IPS-20b (cell line): ENCODE results near the gene NLRC5.
A peak's percentile ranks its signal among the peaks of the same experiment; 100 is the strongest.

Experiments used
- H3K27ac ChIP-seq: one replicate; pipeline ENCODE4 v1.5.1; 2013; ENCODE audit warnings: low read length
- H3K27me3 ChIP-seq: 2 replicates; pipeline ENCODE4 v1.6.1; 2013; ENCODE audit warnings: mild to moderate bottlenecking, low read length, inconsistent platforms; ENCODE audit not compliant: insufficient read depth
- H3K36me3 ChIP-seq: 2 replicates; pipeline ENCODE4 v1.6.1; 2013; ENCODE audit warnings: low read depth, mild to moderate bottlenecking, inconsistent platforms, low read length, moderate library complexity; ENCODE audit not compliant: insufficient read depth
- H3K4me1 ChIP-seq: 2 replicates; pipeline ENCODE4 v1.6.1; 2013; ENCODE audit warnings: mild to moderate bottlenecking, control low read depth, inconsistent platforms, low read length, moderate library complexity; ENCODE audit not compliant: insufficient read depth
- H3K4me3 ChIP-seq: 2 replicates; pipeline ENCODE4 v1.5.1; 2013; ENCODE audit warnings: mild to moderate bottlenecking, low read length, inconsistent platforms
- H3K9ac ChIP-seq: 2 replicates; pipeline ENCODE4 v1.6.1; 2013; ENCODE audit warnings: low read depth, mild to moderate bottlenecking, inconsistent platforms, low read length, moderate library complexity
- H3K9me3 ChIP-seq: 2 replicates; pipeline ENCODE4 v1.6.1; 2013; ENCODE audit warnings: mild to moderate bottlenecking, low read depth, low read length, inconsistent platforms; ENCODE audit not compliant: insufficient read depth

Gene NLRC5

DNA sequence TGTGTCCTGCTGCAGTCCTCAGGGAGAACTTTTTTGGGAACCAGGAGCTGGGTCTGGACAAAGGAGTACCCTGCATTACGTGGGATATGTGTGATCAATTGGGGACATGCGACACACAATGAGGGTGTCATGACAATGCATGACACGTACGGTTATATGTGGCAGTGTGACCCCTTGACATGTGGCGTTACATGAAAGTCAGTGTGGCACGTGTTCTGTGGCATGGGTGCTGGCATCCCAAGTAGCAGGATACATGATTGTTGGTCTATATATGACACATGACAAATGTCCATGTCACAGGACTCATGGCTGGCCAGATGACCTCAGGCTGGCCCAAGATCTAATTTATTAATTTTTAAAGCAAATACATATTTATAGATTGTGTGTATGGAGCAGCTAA, 93.3 kb downstream of the NLRC5 start:
- Histone ChIP-seq H3K9me3 (no peaks in the 10 kb centered on the region), H3K4me3 (no peak overlapping the region), H3K27ac (no peak overlapping the region), H3K36me3 (no peaks in the 10 kb centered on the region), H3K9ac (no peak overlapping the region), H3K4me1 (no peaks in the 10 kb centered on the region), H3K27me3 (no peaks in the 10 kb centered on the region)

GRCh38 chr16:57083485-57084126, 94.2 kb downstream of the NLRC5 start:
- H3K9ac ChIP-seq = no peak overlapping the region
- no peaks in the 10 kb centered on the region for H3K36me3 ChIP-seq
- H3K4me3 ChIP-seq = no peak overlapping the region
- no peaks in the 10 kb centered on the region for H3K9me3 ChIP-seq
- no peaks in the 10 kb centered on the region for H3K4me1 ChIP-seq
- no peak overlapping the region for H3K27ac ChIP-seq
- no peaks in the 10 kb centered on the region for H3K27me3 ChIP-seq

- no peak overlapping the region for H3K4me3 ChIP-seq
- H3K36me3 ChIP-seq = no peaks in the 10 kb centered on the region
- H3K9ac ChIP-seq = no peak overlapping the region
- H3K27me3 ChIP-seq = no peaks in the 10 kb centered on the region; the same call in 1 of the 2 replicates
- no peaks in the 10 kb centered on the region for H3K9me3 ChIP-seq
- H3K27ac ChIP-seq = no peak overlapping the region
- H3K4me1 ChIP-seq = no peaks in the 10 kb centered on the region
These were observed 95.0 kb downstream of the NLRC5 start for GRCh38 chr16:57084257-57084770.

DNA sequence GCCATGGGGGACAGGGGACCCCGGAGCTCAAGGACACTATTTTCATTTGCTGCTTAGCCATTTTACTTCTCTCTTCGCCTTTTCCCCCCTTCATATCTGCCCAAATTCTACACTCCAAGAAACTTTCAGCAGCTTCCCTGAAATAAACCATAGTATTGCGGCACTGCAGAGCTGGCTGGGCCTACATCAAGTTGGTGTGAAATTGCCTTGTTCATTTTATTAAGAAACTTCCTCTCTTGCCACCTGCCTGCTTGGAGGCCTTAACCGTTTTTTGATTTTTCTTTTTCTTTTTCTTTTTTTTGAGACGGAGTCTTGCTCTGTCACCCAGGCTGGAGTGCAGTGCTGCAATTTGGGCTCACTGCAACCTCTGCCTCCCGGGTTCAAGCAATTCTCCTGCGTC, 95.6 kb downstream of the NLRC5 start:
- H3K9me3 ChIP-seq = no peaks in the 10 kb centered on the region
- no peaks in the 10 kb centered on the region for H3K4me1 ChIP-seq
- no peak overlapping the region for H3K27ac ChIP-seq
- H3K36me3 ChIP-seq = no peaks in the 10 kb centered on the region
- no peaks in the 10 kb centered on the region; the same call in 1 of the 2 replicates for H3K27me3 ChIP-seq
- no peak overlapping the region for H3K4me3 ChIP-seq
- H3K9ac ChIP-seq = no peak overlapping the region

DNA sequence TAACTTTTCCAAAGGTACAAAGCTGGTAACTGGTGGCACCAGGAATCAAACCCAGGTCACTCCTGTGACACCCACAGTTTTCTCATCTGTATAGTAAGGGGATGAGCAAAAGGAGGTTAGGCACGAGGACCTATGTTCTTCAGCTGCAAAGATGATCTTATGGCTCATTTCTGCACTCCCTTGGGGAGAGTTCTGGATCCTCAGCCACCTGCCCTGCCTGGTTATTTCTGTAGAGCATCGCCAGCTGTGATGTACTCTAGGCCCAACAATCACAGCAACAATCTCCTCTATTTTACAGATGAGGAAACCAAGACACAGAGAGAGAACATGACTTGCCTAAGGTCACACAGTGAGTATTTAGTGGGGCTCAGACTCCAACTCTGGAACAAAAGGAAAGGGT, 97.6 kb downstream of the NLRC5 start:
- Histone ChIP-seq H3K4me3 (no peak overlapping the region), H3K27ac (no peak overlapping the region), H3K36me3 (no peaks in the 10 kb centered on the region), H3K4me1 (no peaks in the 10 kb centered on the region; the same call in 1 of the 2 replicates), H3K27me3 (peaks cover 16% of the 10 kb centered on the region), H3K9me3 (no peaks in the 10 kb centered on the region), H3K9ac (no peak overlapping the region)

DNA sequence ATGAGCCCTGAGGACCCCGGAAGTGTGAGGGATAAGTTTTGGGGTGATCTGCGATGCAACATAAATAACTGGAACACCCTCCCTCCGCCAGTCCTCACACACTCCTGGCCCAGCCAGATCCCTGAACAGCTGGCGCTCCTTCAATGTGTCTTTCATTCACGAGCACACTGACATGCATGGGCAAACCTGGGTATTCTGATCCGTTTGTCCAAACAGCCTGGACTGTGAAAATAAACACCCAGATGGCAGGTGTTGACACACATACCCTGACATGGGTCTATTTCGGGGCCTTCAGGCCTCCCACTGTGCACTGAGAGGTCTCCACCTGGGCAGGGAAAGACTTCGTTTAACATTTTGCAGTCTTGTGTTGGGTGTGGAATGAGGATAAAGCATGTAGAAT, 100.0 kb downstream of the NLRC5 start:
- Histone ChIP-seq H3K36me3 (no peaks in the 10 kb centered on the region), H3K4me1 (peaks cover 3% of the 10 kb centered on the region; the same call in 1 of the 2 replicates), H3K27ac (no peak overlapping the region), H3K9ac (no peak overlapping the region), H3K4me3 (no peak overlapping the region), H3K27me3 (peaks cover 33% of the 10 kb centered on the region), H3K9me3 (no peaks in the 10 kb centered on the region)

DNA sequence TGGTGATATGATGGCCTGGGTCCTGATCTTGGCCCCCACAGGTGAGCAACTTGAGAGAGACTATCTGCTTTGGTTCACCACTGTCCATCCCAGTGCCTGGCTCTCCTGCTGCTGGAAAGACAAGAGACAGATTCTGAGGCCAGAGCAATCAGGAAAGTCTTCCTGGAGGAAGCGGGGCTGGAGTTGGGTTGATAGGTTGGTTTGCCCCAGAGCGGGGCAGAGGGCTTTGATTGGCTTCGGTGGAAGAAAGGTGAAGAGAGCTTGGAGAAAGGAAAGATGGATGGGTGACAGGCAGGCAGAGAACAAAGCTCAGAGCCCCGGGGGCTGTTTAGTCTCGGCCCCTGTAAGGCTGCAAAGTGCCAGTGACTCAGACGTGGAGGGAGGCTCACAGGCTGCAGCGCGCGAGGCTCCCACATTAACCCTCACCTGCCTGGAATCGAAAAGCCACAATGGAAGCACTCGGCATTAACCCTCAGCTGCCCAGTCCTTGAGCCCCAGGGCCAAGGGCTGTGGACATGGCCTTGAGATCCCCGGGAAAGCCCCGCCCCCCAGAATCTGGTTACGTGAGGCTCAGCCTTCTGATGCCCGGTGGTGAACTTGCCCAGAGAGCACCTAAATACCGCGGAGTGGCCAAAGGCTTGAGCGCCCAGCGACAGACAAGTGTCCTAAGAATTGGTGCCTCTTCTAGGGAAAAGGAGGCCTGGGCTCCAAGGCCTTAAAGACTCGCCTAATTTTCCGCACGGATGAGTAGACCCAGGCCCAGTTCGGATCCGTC, 102.0 kb downstream of the NLRC5 start:
- Histone ChIP-seq H3K4me1 (peaks cover 3% of the 10 kb centered on the region; the same call in 1 of the 2 replicates), H3K36me3 (no peaks in the 10 kb centered on the region), H3K27me3 (peaks cover 39% of the 10 kb centered on the region), H3K9ac (peak overlapping the region; percentile 64; the same call in 1 of the 2 replicates), H3K27ac (no peak overlapping the region), H3K9me3 (no peaks in the 10 kb centered on the region), H3K4me3 (peak overlapping the region; percentile 86)

- peak within 1 kb of the TSS; percentile 64; the same call in 1 of the 2 replicates for H3K9ac ChIP-seq
- no peaks in the 10 kb centered on the region for H3K9me3 ChIP-seq
- H3K27me3 ChIP-seq = peaks cover 39% of the 10 kb centered on the region
- H3K27ac ChIP-seq = no peak within 1 kb of the TSS
- H3K4me1 ChIP-seq = peaks cover 3% of the 10 kb centered on the region; the same call in 1 of the 2 replicates
- H3K36me3 ChIP-seq = no peaks in the 10 kb centered on the region
- peak within 1 kb of the TSS; percentile 86 for H3K4me3 ChIP-seq
These were observed 102.8 kb downstream of the NLRC5 start, which contains the start of gene CPNE2 for GRCh38 chr16:57091975-57092785. CPNE2 (plus strand) TSS chr16:57092583; CDS start chr16:57110743, 18,160 bp downstream.

- Histone ChIP-seq H3K27ac (no peak overlapping the region), H3K36me3 (no peaks in the 10 kb centered on the region), H3K4me3 (peak overlapping the region; percentile 54; the same call in 1 of the 2 replicates), H3K9ac (no peak overlapping the region; the same call in 1 of the 2 replicates), H3K27me3 (peaks cover 39% of the 10 kb centered on the region), H3K9me3 (no peaks in the 10 kb centered on the region), H3K4me1 (peaks cover 3% of the 10 kb centered on the region; the same call in 1 of the 2 replicates)
These were observed 103.5 kb downstream of the NLRC5 start for GRCh38 chr16:57092786-57093411.

- Histone ChIP-seq H3K27me3 (peaks cover 39% of the 10 kb centered on the region), H3K9me3 (no peaks in the 10 kb centered on the region), H3K9ac (no peak overlapping the region), H3K4me1 (peaks cover 3% of the 10 kb centered on the region; the same call in 1 of the 2 replicates), H3K27ac (no peak overlapping the region), H3K36me3 (no peaks in the 10 kb centered on the region), H3K4me3 (peak overlapping the region; percentile 54; the same call in 1 of the 2 replicates)
These were observed 104.6 kb downstream of the NLRC5 start for GRCh38 chr16:57093666-57094564.
